NCI-H446 treated with DMSO at 0.1 percent for 48 hours (cell line): ENCODE measurements around the gene PPFIBP1.

Experiments
- DNase-seq: peaks from one replicate; lab custom pipeline; 2025; lab: John Stamatoyannopoulos, UW

The PPFIBP1 gene

DNA sequence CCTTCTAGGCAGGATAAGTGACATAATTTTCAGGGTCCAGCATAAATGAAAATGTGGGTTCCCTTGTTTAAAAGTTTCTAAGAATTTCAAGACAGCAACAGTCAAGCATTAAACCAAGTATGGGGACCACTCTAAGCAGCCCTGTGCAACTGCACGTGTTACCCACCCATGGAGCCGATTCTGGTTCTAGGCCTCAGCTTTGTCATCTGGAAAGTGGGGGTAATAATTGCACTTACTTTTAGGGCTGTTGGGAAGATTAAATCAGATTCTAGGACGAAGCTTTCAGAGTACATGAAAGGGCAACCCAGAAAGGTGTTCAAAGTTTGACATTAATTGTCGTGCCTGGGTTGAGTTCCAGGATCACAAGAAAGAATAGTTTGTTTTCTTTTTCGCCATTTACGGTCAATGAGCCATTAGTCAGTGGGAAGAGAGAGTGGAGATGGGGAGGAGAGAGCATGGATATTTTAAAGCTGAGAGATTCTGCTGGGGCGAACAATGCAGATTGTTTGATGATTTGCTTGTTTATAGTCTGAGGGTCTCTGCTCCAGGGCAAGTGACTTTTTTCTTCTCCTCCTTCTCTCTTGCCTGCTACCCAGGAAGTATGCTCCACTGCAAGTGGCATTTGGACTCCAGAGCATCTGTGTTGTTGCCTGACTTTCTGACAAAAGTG is 10.7 kb upstream of the PPFIBP1 start:
- DNase-seq, result no peak

GRCh38 chr12:27515671-27516070 is 8.3 kb upstream of the PPFIBP1 start:
- no peak for DNase-seq

DNA sequence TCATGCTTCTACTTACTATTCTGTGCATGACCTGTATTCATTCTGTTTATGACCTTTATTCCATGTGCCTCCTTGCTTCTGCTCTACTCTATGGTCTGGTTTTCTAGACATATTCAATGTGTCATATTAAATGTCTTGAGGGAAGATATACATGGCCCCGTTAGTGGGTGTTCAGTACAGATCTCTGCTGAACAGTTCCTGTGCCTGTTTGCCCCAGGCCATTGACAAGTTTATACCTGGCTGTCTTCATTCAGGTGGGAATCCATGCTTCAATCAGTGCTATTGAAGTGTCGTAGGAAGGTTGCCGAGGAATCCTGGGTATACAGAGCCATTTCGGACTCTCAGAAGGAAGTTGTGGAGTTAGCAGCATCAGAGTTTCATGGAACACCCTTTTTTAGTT is 7.4 kb upstream of the PPFIBP1 start:
- DNase-seq, result no peak

- no peak for DNase-seq
These were observed 6.5 kb upstream of the PPFIBP1 start for GRCh38 chr12:27517546-27517945.

GRCh38 chr12:27517961-27518665 is 5.9 kb upstream of the PPFIBP1 start:
- no peak for DNase-seq

- no peak for DNase-seq
These were observed 2.9 kb upstream of the PPFIBP1 start for GRCh38 chr12:27521066-27521465.

DNA sequence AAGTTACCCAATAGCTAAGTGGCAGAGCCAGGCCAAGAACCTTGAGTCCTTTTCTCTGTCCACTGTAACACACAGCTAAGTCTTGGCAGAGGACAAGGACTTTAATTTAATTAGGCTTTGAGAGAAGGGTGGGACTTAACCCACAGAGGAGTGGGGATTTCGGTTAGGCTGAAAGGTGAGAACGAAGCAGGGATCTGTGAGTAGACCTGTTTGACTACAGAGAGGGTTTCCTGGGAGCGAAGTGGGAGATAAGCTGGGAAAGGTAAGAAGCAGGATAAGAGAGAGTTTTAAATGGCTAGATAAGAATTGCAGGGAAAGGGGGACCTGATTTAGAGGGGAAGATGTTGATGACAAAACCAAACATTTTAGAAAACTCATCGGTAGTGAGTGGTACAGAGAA is 2.0 kb upstream of the PPFIBP1 start:
- no peak for DNase-seq

GRCh38 chr12:27523305-27523641 is 733 bp upstream of the PPFIBP1 start:
- DNase-seq, result no peak

DNA sequence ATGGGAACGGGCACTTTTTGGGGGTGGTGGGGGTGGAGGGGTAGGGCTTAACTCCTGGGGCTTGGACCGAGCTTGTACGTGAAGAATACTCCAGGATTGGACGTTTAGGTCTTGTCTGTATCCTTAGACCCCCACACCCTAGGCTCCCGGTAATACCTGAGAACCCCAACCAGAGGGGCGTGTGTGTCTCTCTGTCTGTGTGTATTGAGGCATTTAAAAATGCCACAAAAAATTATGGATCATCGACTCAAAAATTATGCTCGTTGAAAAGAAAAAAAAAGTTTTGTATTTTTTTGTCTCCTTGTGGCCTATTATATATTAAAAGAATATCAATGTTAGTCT is 459 bp downstream of the PPFIBP1 start:
- DNase-seq, result no peak

DNA sequence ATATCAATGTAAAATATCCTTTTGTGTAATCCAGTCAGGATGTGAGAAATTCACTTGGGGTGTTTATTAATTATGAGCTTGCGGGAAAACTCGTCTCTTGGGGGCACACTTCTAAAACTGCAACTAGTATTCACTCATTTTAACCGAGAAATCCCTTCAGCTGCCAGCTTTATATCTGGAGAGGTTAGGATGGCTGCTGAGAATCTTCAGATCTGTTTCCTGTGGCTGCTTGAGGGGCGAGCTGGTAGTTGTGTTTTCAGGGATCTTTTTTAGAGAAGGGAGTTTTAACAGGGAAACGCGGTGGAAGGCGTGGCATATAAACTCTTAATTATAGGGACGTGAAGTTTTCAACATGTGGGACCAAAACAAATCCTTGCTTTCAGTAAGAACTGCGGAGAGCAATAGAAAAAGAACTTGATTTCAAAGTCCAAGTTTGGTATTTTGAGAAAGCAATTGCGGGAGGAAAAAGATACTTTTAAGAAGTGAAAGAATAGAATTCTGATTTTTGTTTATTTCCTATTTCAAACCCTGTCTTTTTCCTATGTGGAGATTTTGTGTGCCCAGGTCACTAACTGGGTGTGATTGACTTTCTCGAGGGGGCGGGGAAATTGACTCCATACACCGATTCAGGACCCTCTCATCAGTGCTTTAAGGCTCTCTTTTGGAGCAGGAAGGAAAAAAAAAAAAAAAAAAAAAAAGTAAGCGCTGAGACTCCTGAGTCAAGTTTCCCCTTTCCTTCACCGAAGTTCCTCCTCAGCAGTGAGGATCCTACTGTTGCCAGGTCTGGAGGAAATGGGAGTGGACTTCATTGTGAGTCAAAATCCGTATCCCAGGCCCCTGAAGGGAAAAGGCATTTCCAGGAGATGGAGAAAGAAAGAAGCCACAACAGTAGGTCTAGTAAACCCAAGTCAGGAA is 1.1 kb downstream of the PPFIBP1 start:
- DNase-seq, result no peak

GRCh38 chr12:27527512-27527911 is 3.5 kb downstream of the PPFIBP1 start:
- DNase-seq, result no peak

- no peak for DNase-seq
These were observed 4.8 kb downstream of the PPFIBP1 start for GRCh38 chr12:27528788-27529187.

DNA sequence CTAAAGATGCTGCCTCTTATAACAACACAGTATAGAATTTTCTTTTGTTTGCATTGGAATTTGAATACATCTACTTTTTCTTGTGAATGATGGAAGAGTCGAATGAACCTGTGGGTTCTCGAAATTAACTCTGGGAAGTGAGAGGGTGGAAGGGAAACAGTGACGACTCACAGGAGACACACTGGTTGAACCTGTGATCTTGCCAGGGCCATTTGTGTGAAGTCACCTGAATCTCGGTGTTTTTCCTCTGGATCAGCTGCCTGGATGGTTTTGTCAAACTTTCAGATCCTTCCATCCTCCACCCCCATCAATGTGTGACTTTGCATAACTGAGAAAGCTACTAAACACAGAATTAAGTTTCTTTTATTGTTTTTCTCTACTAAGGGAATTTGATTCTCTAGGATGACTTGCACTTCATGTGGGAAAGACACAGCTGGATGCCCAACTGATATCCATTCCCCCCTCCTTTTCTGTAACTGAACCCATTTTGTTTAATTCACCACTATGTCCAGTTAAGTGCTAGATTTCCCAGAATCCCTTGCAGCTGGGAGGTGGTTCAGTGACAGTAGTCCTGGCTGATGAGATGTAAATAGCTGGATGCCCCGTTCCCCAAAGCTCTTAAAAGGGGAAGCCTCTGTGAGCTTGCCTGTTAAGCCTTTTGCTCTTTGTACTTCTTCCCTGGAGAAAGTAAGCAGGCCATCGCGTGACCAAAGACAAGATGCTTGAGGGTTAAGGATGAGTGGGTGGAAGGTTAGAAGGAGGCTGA is 6.3 kb downstream of the PPFIBP1 start:
- DNase-seq, result no peak

DNA sequence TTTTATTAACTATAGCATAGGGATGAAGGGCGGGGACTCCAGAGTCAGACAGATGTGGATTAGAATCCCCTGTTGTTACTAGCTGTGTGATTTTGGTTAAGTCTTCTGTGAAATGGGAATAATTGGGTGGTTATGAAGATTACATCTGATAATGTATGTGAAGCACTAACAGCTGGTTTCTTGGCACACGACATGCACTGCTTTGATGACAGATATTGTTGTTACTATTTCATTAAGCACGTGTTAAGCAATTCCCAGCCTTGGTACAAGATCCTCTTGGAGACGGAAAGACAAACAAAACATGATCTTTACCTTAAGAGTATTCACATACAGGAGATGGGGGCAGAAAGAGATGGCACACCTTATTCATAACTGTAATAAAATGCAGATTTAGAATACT is 7.9 kb downstream of the PPFIBP1 start:
- DNase-seq, result no peak

DNA sequence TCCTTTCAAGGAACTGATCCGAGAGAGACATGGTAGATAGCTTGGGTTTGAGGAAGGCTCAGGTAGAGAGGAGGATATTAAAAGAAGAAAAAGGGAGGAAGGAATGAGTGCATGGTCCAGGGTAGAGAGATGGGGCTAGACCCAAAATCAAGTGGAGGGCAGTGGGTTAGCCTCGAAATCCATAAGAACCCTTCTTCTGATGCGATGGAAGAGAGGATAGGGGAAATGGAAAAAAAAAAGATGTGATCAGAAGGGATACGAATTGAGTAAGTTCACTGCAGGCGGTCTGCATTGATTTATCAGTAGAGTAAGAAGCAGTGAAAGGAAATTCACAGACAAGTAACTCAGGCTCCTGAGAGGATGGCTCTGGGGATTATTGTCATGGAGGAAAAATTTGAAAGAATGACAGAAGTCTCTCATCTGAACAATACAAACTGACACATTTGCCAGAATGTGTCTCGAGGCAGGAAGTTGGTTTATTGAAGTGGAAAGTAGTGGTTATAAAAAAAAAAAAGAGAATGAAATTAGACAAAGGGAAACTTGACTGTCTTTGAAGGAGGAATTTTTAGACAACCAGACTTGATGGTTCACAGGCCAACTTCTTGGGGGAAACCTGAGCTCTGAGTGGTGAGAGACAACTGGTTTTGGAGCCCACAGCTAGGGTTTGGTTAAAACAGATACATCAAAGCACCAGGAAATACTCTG is 10.2 kb downstream of the PPFIBP1 start:
- no peak for DNase-seq

DNA sequence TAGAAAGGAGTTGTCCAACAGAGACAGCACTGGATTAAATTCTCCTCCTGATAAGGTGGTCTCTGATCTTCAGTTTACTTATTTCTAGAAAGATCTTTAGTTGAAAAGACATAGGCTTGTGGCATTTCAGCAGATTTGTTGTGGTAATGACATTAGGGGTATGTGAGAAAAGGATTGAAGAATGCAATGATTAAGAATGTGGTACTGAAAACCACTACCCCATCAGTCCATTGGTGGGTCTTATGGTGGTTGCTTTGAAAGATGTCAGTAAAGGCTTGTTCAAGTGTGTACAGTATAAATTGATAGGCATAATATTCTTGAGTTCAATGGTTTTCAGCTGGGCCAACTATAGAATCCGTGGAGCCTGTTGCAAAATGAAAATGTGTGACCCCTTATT is 10.8 kb downstream of the PPFIBP1 start:
- no peak for DNase-seq

DNA sequence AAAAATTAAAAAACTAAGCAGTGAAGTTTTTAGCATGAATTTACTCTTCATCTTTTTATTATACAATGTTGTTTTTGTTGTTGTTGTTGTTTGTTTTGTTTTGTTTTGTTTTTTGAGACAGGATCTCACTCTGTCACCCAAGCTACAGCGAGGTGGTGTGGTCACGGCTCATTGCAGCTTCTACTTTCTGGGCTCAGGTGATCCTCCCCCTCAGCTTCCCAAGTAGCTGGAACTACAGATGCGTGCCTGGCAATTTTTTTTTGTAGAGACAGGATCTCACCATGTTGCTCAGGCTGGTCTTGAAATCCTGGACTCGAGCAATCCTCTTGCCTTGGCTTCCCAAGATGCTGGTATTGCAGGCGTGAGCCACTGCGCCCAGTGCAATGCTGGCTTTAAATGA is 11.3 kb downstream of the PPFIBP1 start:
- no peak for DNase-seq

DNA sequence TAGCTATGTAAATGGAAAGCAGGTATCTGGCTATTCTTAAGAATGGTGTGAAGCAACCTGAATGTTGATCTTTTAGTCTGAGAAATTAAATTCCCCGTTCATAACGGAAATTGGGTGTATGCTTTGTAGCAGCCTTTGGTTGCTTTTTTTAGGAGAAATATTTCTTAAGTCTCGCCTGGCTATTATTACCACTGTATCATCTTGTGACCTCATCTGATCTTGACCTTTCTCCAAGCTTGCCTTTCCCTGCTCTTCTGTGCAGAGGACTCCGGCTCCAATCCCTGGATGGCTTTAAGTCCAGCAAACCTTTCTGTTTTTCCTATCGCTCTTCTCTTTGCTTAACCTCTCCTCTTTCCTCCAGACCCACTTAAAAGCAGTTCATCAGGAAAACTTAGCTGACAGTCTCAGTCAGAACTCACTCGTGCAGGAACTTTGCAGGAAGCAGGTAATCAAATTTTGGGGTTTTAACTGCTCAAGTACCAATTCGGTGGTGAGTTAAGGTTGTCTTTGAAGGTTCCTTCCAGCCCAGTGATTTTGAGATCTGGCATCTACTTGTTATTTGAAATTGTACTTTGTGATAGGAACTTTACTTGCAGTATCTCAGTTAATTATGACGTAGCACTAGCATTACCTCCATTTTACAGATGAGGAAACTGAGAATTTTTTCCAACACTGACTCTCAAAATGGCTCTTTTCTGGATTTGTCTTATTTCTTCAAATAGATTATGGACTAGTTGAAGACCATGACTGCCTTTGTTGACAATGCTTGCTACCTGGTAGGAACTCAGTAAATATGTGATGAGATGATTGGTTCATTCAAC is 14.1 kb downstream of the PPFIBP1 start:
- no peak for DNase-seq

GRCh38 chr12:27539191-27539631 is 15.2 kb downstream of the PPFIBP1 start:
- DNase-seq, result no peak

- DNase-seq, result no peak
These were observed 17.2 kb downstream of the PPFIBP1 start for GRCh38 chr12:27541031-27541719.
